ENCODE results near the gene FLAD1.

The FLAD1 gene

DNA sequence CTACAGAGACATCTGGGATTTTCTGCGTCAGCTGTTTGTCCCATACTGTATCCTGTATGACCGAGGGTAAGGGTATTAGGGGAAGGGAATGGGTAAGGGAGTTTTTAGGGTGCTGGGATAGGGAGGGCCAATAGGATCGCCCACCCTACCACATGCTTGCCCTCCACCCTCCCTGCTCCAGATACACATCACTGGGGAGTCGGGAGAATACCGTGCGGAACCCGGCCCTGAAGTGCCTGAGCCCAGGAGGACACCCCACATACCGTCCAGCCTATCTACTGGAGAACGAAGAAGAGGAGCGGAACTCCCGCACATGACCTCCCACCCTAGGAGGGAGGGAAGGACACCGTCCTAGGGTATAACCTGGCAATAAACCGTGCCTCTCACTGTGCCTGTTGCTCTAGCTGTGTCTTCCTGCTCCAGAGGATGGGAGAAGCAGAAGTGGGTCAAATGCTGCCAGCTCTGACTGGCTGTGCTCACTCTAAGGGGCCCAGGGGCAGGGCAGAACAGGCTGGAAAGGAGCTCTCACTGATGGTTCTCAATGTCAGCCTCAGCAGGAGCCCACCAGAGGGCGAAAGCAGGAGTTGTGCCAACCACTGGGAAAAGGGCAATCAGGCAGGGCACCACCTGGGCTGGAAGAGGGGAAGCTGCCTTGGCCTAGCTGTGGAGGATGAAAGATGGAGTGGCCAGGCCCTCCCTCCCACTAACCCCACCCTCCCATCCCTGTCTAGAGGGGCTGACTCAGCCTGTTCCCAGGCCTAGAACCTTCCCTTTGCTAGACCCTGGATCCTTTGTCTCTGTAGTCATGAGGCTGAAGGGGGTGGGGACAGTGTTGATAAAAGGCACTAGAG, 9.8 kb downstream of the FLAD1 start:
- DNase-seq: peak; percentile 54

DNA sequence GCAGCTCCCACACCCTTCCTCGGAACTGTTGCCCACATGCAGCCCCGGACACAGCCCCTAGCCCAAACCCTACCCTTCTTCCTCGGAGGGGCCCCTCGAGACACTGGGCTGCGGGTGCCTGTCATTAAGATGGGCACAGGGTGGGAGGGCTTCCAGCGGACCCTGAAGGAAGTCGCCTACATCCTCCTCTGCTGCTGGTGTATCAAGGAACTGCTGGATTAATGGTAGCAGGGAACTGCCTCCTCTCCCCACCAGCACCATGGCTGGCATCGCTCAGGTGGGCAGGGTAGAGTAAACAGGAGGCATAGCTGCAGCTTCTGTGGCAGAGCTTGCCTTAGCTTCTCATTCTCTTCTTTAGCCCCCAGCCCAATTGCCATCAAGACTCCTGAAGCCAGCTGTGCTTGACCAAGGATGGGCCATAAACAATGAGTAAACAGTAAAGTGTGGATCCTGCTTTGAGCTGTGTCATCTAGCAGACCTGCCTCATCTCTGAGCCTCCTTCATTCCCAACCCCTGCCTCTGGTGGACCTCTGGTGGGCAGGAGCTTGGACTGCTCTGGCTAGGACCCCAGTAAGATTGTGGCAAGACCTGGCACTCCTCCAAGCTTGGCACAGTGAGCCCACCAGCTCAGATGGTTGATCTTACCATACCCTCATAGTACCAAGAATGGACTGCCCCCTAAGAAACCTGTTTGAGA, 10.6 kb downstream of the FLAD1 start, which contains the start of gene LENEP:
Gene LENEP (plus strand): TSS at position 15 of the 697 bp plus-strand sequence. CDS start 22 bp downstream, at position 37.
- DNase-seq: no peak

DNA sequence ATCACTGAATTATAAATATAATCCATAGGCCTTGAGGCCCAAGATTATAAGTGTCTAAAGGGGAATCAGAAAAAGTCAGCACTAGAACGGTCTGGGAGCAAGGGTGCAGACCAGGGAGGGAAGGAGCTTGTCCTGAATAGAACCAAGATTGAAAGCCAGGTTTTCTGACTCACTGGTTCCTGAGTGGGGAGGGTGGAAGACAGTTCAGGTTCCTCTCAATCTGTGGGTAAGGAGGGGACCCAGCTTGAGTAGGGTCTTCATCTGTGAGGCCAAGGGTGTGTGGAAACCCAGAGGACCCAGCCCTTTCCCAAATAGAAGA, 11.1 kb downstream of the FLAD1 start:
- no peak for DNase-seq

DNA sequence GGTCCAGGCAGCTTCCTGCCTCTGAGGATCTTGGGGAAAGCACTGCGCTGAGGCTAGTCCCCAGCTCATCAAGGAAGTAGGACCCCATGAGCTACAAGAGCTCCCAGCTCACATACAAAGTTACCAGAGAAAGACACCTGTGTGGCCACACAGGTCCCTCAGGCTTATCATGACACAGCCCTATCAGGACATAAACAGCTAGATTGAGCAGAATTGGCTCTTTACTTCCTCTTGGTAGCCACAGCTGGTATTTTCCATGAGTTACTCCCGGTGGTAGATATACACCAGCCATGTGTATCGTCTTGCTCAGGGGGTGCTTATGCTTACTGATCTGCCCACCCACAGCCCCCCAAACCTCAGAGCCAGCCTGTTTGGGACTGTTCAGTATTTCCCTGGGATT, 11.4 kb downstream of the FLAD1 start:
- no peak for DNase-seq

DNA sequence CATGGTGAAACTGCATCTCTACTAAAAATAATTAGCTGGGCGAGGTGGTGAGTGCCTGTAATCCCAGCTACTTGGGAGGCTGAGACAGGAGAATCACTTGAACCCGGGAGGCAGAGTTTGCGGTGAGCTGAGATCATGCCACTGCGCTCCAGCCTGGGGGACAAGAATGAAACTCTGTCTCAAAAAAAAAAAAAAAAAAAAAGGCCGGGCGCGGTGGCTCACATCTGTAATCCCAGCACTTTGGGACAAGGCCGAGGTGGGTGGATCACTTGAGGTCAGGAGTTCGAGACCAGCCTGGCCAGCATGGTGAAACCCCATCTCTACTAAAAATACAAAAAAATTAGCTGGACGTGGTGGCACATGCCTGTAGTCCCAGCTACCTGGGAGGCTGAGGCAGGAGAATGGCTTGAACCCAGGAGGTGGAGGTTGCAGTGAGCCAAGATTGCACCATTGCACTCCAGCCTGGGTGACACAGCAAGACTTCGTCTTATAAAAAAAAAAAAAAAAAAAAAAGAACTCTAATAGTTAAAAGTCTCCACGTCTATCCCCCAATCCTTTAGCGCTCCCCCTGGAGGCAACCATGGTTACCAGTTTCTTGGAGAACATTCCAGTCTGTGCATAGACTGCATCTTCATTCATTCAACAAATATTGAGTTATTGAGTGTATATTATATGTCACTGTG, 12.3 kb downstream of the FLAD1 start:
- DNase-seq: peak; percentile 55

DNA sequence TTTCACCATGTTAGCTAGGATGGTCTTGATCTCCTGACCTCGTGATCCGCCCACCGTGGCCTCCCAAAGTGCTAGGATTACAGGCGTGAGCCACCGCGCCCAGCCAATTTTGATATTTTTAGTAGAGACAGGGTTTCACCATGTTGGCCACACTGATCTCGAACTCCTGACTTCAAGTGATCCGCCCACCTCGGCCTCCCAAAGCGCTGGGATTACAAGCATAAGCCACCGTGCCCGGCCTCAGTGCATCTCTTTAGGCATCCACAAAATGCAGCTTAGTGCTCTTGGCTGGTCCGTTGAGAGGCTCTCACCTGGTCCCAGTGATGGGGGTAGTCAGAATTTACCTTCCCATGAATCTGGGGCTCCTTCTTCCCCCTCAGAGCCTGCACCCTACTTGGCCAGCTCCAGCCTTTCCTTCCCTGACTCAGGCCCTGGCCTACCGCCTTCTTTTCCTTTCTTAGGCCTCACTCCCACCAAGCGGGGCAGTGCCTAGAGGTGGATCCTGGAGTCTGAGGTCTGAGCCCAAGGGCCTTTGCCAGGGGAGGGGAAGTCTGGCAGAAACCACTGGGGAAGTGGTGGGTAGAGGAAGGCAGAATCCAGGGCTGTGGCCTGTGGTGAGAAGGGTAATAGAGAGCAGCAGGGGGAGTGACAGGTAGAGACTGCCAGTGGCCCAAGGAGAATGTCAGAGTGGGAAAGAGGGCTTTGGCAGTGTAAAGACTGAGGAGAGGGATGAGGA, 14.0 kb downstream of the FLAD1 start:
- DNase-seq: no peak

DNA sequence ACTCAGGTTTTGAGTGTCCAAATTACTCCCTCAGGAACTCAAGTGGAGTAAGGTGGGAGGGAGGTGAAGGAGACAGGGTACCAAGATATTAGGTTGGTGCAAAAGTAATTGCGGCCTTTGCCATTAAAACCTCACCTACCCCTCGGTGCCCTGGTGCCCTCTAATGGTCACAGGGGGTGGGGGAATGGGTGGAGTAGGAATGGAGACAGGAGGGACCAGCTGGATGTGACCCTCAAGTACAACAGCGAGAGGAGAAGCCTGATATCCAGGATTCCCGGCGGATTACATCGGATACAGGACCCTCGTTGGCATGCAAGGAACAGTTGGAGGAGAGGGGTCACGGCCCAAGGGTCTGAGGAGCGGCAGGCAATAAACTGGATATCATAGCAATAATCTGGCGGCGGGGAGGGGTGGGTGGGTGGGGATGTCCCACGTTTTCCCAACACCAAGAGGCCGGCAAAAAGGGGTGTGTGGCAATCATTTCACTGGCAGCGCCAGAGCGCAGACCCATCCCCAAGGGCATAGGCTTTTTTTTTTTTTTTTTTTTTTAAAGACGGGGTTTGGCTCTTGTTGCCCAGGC, 15.1 kb downstream of the FLAD1 start:
- DNase-seq: no peak

DNA sequence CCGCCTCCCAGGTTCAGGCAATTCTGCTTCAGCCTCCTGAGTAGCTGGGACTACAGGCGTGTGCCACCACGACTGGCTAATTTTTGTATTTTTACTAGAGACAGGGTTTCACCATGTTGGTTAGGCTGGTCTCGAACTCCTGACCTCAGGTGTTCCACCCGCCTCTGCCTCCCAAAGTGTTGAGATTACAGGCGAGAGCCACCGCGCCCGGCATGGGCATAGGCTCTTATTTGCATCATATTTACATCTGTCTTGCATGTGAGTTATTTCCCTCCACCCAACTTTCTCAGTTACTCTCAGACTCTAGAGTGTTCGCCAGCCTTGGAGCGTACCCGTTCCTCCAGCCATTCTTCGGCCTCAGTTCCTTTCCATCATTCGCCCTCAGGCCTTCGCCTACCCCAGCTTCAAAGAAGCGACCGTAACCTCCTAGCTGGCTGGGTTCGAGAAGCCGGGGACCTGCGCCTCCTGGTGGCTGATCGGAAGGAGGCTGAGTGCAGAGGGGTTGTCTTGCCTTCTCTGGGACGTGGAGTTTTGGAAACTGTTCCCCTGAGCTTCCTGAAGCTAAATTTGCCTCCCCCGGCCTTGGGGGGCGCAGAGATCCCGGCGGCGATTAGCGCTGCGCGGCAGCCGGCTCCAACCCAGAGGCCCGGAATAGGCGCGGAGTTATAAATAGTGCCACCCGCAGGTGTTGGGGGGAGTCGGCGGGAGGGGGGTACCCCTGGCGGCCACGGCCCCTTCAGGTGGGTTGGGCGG, 15.8 kb downstream of the FLAD1 start:
- DNase-seq: peak; percentile 39

DNA sequence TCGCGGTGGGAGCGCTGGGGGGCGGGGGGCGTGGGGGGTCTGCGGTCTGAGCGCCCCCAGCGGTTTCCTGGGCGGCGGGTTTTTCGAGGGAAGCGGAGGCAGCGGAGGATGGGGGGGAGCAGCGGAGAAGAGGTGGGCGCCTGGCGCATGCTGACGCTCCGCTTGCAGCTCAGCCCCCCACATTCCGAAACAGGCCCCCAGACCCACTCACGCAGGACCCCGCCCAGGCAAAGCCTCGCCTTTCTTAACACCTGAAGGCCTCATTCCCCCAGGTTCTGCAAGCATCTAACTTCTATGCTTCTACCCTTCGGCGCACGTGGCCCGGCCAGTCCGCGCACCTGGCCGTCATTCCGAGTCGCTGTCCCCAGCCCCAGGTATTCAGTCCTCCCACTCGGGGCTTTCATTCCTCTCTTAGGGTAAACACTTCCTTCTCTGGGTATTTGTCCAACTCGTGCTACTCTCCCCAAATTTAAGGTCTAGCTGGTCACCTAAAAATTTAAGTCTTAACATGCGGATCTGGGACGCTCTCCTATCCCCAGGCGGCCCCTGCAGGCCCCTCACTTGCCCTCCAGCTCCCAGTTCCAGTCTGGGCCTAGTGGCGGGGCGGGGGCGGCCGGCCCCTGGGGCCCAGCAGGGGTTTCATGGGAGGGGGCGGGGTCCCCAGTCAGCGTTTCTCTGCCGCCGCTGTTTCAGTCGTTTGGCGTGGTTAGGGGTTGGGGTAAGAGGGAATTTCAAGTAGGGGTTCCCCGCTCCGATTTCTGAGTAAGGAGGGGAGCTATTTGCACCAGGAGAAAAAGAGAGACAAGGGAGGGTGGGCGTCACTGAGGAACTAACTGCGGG, 16.6 kb downstream of the FLAD1 start:
- no peak for DNase-seq

DNA sequence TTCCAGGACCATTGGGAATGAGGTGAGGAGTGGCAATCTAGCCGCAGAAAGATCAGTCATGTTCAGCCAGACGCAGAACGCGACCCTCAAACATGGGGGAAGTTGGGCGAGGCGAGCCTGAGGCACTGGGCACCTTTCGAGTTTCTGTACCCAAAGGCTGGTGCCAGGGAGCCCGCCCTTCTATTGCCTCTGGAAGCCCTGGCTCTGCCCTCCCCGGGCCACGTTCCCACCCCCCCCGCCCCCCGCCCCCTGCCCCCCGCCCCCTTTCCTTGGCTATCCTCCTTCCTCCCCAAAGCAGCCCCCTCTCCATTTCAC, 17.2 kb downstream of the FLAD1 start:
- DNase-seq: no peak

DNA sequence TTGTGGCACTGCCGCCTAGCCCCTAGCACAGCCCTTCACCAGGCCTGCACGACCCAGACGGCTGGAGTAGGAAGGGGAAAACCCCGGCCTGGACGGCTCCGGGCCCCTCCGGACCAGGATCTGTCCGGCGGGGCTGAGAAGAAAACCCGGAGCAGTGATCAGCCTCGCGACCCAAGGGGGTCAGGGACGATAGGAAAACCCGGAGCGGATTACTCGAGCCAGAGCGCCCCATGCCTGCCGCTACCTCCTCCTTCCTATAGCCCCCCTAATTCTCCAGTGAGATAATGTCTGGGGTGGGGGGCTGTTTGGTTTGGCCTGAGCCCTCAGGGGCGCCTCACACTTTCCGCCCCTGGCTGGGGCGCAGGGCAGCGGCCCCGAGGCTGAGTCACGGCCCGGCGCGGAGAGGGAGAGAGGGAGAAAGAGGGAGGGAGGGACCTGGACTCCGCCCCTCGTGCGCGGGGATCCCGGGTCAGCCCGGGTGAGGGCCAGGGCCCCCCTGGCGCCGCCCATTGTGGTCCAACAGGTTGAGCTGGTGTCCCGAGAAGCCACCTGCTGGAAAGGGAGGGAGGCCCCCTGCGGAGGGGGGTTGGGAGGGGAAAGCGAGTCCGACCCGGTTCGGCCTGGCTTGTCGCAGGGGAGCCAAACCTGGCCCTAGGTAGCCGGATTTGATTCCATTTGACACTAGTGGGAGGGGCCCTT, 17.7 kb downstream of the FLAD1 start:
- DNase-seq: peak; percentile 92

DNA sequence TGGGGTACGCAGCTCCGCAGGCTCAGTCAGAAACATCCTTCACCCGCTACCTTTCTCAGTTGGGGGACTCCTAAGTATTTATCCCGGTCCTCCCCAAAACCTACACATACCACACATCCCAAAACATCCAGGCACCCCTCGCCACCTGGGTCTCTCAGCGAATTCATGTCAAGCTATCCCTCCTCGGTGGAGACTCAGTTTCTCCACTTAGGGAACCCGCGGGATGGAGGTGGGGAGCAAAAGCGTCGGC, 18.2 kb downstream of the FLAD1 start:
- no peak for DNase-seq

DNA sequence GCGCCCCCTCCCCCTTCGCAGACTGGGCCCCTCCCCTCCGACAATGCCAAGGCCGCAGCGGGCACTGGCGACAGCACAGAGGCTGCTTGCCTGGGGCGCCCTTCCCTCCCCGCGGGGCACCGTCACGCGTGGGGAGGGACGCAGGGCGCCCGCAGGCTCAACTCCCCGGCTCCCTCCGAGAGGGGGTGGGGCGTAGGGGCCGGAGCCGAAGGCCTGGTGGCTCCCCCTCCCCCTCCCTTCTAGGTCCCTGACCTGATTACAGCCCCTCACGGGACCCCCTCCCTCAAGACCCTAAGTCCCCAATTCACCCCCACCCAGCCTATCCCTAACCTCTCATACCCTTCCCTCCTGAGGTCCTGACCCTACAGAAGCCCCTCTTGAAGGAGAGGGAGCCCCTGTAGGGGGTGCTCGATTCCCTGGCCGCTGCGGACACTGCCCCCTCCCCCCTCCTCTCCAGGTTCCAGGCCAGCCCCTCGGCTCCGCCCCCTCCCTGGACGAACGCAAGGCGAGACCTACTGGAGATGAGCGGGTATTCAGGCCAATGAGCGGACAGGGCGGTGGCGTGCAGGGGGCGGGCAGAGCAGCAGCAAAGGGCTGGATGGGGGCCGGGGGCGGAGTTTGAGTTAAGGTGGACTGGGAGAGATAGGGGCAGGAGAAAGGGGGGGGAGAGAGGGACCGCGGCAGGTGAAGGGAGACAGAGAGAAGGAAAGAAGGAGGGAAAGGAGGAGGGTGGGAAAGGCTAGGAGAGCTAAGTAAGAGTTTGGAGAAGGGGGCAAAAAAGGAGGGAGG, 18.7 kb downstream of the FLAD1 start:
- DNase-seq: peak; percentile 98

DNA sequence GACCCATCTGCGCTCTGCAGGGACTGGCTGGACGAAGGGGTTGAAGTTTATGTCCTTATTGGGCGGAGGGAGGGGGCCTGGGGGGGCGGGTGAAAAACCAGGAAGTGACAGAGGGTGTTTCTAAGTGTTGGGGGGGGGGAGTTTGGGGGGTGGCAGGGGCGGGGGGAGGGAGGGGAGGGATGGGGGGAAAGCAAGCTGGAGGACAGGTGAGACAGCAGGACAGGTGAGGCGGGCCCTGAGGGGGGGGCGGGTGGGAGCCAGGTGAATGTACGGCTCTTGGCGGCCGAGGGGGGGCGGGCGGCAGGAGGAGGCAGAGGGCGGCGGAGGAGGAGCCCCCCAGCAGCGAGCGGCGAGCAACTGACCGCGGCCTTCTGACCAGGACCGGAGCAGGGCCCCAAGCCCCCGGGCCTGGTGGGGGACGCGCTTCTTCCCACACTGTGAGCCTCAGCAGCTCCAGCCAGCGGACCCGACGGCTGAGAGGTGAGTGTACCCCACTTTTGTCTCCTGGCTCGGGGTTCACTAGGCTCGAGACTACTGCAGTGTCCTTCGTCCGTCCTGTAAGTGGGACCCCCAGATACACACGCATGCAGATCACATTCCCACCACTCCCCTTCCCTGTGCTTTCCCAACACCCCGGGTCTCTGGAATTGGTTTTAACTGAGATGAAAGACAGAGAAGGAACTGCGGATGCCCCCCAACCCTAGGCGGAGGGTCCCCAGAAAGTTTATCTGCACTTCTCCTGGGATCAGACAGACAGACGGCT, 19.5 kb downstream of the FLAD1 start, which contains the start of gene ZBTB7B:
Gene ZBTB7B (plus strand): TSS at position 339 of the 763 bp plus-strand sequence. CDS start 11,859 bp downstream, outside the sequence.
- no peak for DNase-seq

DNA sequence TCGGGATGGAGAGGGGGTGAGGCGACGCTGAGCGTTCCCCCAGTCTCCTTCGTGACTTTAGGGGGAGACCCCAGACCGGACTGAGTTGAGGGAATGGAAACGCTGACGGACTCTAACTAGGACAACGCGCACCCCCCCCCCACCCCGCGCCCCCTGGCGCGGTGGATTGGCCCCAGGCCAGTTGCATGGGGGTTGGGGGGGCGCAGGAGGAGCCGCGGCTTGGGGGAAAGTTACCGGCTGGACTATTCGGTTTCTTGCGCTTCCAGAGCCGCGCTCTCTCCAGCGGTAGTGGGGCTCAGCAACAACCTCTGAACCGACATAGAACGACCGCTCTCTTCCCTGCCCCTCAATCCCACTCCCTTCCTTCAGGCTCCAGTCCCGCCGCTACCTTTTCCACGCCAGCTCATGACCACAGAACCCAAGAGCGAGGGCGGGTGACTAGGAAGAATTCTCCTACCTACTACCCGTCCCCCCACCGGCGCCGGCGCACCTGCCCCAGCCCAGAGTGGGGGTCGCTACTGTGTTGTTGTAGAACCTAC, 20.2 kb downstream of the FLAD1 start:
- DNase-seq: no peak

DNA sequence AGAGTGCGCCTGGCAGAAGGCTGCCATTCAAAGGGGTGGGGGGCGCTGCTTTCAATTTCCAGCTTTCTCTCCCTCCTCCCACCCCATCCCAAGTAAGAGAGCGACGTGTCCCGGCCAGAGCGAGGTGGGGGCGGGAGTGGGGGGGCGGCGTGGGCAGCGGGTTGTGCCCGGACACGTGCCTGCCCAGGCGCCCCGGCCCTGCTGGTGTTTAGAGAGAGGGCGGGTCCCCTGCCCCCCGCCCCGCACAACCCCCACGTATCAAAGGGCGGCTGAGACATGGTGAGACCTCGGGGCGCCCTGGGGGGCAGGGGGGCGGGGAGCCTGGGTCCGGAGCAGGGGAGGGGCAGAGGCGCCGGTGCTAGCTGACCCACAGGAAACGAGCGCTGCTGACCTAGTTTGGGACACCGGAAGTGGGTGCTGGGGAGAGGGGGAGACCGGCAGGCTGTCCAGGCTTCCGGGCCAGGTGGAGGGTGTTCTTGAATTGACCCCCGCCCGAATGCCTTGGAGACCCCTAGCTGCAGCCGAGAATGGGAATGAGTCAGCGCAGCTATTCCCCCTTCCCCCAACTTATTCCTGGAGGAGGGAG, 20.7 kb downstream of the FLAD1 start:
- DNase-seq: peak; percentile 73

DNA sequence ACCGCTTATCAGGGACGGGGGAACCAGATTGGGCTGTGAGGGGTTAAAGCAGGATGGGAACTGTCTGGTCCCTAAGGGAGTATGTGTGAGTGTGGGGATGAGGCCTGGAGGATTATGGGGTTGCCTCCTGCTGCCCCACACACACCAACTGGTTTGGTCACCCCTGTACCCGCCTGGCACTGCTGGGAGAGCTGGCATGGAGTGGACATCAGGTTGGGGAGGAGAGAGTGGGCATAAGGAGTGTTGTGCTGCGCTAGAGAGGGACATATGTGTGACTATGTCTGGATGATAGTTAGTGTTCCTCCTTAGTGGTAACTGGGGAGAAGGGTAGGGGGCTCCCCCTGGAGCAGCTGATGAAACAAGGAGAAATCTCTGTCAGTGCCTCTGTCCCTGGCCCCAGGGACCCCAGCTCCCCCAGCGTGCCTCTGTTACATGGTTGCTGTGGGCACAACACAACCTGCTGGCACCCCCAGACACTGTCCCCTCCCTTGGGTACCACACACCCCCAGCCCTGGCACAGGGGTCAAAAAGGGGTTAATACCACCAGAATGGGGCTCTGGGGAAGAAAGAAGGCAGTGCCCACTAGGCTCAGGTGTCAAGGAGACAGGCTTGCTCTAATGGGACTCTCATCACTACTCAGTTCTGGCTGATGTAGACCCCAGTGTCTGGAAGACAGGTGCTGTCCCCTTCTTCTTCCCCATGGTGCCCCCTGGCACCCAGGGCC, 21.4 kb downstream of the FLAD1 start:
- no peak for DNase-seq
